HG03159 (cell line): ENCODE results near the gene MT1H.

Source experiments
- ATAC-seq: cut with Tn5 transposase; IDR thresholded peaks from one replicate; pipeline ENCODE4 v1.9.1; 2021; ENCODE audit warnings: mild to moderate bottlenecking, moderate library complexity; ENCODE audit not compliant: unreplicated experiment

MT1H gene

GRCh38 chr16:56636616-56637413 is 32.8 kb upstream of the MT1H start:
- ATAC-seq: no peak

GRCh38 chr16:56637814-56638750 is 31.5 kb upstream of the MT1H start, which contains the start of gene MT1A:
Gene MT1A, plus strand, starts transcription at chr16:56638666. Its CDS starts 73 bp downstream, at chr16:56638739.
- ATAC-seq: no peak

- no peak for ATAC-seq
Measured at GRCh38 chr16:56639045-56639444, 30.6 kb upstream of the MT1H start.

- ATAC-seq: no peak
Measured at GRCh38 chr16:56640076-56640475, 29.5 kb upstream of the MT1H start.

DNA sequence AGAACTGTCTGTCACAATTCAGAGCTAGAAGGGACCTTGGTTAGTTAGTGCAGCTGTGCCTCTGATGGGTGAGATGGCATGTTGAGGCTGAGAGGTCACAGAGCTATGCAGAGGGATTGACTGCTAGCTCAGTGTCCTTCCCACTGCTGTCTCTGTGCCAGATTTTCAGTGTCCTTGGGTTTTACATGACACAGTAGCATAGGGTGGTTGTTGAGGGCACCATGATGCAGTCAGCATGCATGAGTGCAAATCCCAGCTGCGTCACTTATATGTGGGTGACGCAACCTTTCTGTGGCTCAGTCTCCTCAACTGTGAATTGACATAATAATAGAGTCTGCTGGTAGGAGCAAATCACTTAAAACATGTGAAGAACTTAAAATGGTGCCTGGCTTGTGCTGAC is 28.4 kb upstream of the MT1H start:
- ATAC-seq: no peak

GRCh38 chr16:56643080-56643778 is 26.4 kb upstream of the MT1H start:
- no peak for ATAC-seq

DNA sequence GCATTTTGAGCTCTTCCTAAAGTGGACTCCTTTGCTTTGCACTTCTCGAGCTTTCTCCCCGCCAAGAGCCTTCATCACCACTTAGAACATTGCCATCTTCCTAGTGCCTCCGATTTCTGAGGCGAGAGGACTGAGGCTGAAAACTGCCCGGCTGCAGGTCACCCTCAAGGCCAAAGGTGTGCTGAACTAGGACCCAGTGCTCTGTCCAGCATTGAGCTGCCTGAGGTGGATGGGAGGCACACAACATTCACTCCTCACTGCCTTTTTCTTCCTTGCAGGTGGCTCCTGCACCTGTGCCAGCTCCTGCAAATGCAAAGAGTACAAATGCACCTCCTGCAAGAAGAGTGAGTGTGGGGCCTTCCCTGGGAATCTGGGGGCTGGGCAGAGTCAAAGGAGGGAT is 25.8 kb upstream of the MT1H start:
- ATAC-seq: no peak

DNA sequence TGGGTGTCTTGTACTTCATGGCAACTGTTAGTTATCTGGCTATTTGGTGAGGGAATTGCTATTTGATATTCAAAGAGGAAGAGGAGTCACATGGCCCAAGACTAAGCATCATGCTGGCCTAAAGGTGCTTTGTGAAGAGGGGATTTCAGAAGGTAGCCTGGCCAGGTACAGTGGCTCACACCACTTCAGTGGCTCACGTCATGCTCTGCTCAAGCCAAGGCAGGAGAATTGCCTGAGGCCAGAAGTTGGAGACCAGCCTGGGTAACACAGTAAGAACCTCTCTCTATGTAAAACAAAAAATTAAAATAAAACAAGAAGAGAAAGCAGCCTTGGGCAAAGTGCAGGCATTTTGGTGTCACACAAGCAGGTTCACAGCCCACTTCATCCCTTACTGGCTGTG is 24.3 kb upstream of the MT1H start:
- ATAC-seq: no peak

- no peak for ATAC-seq
Measured at GRCh38 chr16:56645838-56646237, 23.8 kb upstream of the MT1H start.

- no peak for ATAC-seq
Measured at GRCh38 chr16:56647641-56648431, 21.8 kb upstream of the MT1H start.

GRCh38 chr16:56649271-56649670 is 20.3 kb upstream of the MT1H start:
- ATAC-seq: no peak

GRCh38 chr16:56649820-56650219 is 19.8 kb upstream of the MT1H start:
- no peak for ATAC-seq

- ATAC-seq: no peak
Measured at GRCh38 chr16:56651586-56651985, 18.0 kb upstream of the MT1H start, which contains the start of gene MT1B. Gene MT1B, plus strand, starts transcription at chr16:56651886. Its CDS starts 68 bp downstream, at chr16:56651954.

- no peak for ATAC-seq
Measured at GRCh38 chr16:56652600-56652999, 17.0 kb upstream of the MT1H start.

- no peak for ATAC-seq
Measured at GRCh38 chr16:56653218-56653617, 16.4 kb upstream of the MT1H start.

DNA sequence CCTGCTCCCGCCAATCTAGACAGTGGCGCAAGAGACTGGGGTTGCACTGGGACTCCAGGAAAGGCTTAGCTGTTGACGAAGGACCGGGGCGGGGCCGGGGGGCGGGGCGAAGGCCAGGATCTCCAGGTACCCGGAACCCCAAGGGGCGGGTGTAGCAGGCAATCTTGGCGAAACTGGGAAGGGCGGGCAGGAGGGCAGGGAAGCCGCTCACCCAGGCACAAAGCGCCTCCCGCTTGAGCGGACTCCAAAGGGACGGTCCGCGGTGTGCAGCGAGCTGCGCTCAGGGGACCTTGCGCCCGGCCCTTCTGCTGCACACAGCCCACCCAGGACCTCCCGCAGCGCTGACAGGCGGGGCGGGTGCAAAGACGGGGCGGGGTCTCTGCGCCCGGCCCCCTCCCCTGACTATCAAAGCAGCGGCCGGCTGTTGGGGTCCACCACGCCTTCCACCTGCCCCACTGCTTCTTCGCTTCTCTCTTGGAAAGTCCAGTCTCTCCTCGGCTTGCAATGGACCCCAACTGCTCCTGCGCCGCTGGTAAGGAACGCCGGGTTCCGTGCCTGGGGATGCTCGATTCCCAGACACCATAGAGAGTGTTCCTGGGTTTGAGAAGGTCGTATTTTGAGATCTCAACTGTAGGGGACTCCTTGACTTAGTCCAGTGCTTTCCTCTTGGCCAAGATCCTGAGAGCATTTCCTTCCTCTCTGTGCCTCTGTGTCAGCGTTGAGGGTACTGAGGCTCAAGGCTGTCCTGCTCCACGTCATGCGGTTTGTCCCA is 11.9 kb upstream of the MT1H start, which contains the start of gene MT1F:
Gene MT1F (plus strand): TSS at position 405 of the 772 bp plus-strand sequence. CDS start 100 bp downstream, at position 505.
- peak; percentile 57 for ATAC-seq

- no peak for ATAC-seq
Measured at GRCh38 chr16:56658327-56658875, 11.2 kb upstream of the MT1H start.

DNA sequence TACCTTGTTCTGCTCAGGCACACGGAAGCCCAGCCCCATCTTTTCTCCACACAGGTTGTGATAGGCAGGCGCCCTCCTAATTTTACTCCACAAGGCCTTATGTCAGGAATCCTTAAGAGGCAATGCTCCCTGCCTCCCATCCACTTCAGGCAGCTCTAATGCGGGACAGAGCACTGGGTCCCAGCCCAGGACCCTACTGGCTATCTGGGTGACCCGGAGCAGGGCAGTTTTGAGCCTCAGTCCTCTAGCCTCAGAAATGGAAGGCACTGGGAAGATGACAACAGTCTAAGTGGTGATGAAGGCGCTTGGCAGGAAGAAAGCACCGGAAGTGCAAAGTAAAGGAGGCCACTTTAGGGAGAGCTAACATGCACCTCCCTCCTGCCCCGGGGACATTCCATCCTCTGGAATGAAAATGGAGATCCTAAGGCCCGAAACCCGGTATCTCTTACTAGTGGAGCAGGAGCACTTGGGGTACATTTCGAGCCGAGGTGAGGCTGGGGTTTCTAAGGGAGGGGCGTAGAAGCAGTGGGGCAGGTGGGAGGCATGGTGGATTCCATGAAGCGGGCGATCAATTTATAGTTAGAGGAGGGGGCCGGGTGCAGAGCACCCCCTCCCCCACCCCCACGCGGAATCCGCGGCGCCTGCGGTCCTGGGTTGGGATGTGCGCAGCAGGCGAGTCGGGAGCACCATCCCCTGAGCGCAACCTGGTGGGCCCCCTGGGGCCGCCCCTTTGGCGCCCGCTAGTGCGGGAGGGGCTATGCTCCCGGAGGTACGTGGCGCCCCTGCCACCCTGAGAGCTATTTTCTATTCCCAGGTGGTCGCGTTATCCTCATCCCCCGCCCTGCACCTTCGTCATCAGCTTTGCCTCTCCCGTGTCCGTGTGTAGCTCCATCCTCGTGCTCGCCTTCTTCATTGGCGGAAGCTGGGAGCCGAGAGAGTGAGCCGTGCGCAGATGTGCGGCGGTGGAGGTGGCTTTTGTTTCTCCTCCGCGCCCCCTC is 7.0 kb upstream of the MT1H start:
- no peak for ATAC-seq
